Hematopoietic multipotent progenitor cell treated with erythropoietin and hydrocortisone succinate and interleukin-3 and kit ligand, for 4 days (in vitro differentiated cells): ENCODE results near the gene RUBCNL.

ENCODE experiments used
- DNase-seq: peaks from one replicate; pipeline ENCODE4 v3.0.0-alpha.2; 2015

RUBCNL gene

DNA sequence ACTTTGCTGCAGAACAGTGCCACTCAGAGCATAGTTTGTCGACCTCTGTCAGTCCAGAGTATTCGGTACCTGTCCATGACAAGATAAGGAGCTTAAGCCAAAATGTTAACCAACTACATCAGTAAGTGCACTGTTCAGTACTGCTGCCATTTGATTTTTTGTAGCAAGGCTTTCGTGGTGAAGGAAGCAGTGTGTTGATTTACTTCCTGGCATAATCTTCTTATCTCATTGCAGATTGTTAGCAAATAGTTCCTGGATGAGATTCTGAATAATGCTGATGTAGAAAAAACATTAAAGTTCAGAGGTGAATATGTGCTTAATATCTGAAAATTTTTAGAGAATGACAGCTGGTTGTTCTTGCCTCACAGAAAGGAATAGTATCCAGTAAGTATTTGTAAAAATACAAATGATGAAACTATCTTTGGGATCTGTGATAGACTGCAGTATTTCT is 89.7 kb downstream of the RUBCNL start:
- DNase-seq = peak; percentile 34

DNA sequence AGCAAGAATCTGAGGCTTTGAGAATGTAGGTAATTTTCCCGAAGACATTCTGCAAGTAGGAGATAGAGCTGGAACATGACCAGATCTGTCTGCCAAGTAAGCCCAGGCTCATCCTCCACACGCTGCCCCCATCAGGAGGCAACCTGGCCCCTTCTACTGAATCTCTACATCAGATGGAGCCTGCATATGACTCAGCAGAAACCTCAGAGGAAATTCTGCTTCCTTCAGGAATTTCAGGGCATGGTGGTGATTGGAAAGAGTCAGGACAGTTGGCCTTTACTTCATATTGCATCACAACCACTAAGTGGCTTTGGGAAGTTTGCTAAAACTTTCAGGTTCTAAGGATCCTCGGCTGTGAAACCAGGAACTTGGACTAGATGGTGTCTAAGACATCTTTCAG is 90.1 kb downstream of the RUBCNL start:
- no peak for DNase-seq

DNA sequence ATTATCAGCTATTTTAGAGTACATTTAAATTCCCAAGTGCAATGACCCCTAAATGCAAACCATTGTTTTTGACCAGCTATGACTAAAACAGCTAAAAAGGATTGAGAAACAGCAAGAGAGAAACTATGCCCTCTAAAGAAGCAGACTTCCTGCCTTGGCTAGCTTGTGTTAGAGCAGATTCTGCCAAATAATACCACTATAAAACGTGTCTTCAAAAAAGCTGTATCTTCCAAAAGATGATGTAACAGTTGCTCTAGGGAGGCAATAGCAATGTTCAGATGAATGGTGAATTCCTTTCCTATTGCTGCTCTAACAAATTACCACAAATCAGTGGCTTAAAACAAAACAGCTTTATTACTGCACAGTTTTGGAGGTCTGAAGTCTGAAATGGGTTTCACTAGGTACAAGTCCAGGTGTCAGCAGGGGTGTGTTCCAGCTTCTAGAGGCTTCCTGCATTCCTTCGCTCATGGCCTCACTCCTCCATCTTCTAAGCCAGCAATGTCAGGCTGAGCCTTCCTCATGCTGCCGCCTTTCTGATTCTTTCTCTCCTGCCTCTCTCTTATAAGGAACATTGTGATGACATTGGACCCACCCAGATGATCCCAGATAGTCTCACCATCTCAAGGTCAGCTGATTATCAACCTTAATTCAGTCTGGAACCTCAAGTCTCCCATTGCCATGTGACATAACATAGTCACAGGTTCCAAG is 90.8 kb downstream of the RUBCNL start:
- peak; percentile 76 for DNase-seq

GRCh38 chr13:46295491-46296114 is 91.4 kb downstream of the RUBCNL start:
- DNase-seq = peak; percentile 88

DNA sequence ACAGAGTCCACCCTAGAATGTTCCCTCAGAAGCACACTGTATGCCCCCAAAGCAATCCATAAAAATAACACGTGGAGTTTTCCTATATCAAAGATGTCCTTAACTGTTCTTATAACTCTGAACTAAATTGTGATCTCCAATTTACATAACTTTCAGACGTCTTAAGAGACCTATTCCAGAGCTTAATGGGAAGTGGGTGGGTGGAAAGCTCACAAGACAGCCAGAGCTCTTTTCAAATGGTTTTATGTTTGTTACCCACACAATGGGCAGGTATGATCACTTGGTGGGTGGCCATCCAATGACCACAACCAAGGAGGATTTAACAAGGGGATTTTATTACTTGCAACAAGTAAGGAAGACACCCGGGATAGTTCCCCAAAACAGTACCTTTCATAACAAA is 93.6 kb downstream of the RUBCNL start:
- DNase-seq = no peak
